GM12801 (cell line): Measurements from ENCODE around the gene CADPS2.

Source experiments
- TF ChIP-seq, protein P1 (sequence below): IDR thresholded peaks from one replicate; pipeline ENCODE4 v1.5.1; 2011; ENCODE audit warnings: control low read depth; ENCODE audit not compliant: insufficient read length; ENCODE audit errors: extremely low read depth

The CADPS2 gene

DNA sequence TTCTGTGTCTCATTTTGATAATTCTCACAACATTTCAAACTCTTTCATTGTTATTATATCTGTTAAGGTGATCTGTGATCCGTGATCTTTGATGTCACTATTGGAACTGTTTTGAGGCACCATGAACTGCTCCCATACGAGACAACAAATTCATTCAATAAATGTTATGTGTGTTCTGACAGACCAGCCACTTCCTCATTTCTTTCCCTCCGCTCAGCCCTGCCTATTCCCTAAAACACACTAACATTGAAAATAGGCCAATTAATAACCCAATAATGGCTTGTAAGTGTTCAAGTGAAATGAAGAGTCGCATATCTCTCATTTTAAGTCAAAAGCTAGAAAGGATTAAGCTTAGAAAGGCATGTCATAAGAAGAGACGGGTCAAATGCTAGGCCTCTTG, 232.6 kb downstream of the CADPS2 start:
- TF ChIP-seq, protein P1, sequence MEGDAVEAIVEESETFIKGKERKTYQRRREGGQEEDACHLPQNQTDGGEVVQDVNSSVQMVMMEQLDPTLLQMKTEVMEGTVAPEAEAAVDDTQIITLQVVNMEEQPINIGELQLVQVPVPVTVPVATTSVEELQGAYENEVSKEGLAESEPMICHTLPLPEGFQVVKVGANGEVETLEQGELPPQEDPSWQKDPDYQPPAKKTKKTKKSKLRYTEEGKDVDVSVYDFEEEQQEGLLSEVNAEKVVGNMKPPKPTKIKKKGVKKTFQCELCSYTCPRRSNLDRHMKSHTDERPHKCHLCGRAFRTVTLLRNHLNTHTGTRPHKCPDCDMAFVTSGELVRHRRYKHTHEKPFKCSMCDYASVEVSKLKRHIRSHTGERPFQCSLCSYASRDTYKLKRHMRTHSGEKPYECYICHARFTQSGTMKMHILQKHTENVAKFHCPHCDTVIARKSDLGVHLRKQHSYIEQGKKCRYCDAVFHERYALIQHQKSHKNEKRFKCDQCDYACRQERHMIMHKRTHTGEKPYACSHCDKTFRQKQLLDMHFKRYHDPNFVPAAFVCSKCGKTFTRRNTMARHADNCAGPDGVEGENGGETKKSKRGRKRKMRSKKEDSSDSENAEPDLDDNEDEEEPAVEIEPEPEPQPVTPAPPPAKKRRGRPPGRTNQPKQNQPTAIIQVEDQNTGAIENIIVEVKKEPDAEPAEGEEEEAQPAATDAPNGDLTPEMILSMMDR, result no peak

DNA sequence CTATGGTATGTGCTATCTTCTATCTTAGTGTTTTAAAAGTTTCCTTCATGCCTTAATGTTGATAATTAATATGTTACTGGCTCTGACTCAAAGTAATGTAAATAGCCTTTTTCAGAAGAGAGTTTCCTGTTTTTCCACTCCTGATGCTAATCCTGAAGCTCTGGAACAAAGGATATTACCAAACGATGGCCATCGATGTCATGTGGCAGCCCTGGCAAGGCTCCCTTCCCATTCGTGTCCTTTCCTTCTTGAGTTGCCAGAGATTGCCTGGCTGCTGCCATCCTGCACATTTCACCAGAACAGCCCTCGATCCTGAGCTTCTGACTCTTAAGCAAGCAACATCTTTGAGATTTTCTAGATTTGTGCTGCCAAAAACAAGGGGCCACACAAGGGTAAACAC, 233.4 kb downstream of the CADPS2 start:
- TF ChIP-seq, protein P1, result no peak

DNA sequence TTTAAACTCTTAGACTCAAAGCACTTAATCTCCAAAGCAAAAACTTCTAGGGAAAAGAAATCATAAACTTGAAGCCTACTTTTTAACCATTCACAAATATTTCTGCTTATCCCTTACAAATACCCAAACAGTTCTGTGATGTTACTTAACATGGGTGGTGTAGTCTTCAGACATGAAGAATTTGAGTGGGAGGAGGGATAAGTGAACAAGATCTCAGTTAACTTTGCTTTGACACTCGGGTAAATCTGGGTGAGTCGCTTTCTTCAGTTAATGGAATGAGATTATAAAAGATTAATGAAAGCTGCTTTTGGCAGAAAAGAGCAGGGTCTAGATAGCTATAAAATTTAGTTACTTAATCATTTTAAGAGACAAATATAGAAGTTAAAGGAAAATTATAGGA, 234.8 kb downstream of the CADPS2 start:
- TF ChIP-seq, protein P1, result no peak

DNA sequence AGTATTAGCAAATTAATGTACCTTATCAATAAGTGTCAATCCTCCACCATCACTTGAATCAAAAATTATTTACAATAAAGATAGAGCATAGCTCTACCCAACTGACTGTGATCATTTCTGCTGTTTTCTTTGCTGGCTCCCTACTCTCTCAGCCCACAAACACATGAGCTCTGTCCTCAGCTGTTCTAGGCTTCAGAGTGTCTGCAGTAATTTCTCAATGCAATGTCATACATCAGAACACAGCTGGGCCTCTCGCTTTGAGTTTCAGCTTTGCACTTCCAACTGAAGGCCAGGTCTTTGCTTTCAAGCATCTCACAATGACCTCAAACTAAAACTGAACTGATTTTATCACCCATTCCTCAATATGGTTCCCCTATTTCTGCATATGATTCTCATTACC, 243.0 kb downstream of the CADPS2 start:
- TF ChIP-seq, protein P1, result no peak

DNA sequence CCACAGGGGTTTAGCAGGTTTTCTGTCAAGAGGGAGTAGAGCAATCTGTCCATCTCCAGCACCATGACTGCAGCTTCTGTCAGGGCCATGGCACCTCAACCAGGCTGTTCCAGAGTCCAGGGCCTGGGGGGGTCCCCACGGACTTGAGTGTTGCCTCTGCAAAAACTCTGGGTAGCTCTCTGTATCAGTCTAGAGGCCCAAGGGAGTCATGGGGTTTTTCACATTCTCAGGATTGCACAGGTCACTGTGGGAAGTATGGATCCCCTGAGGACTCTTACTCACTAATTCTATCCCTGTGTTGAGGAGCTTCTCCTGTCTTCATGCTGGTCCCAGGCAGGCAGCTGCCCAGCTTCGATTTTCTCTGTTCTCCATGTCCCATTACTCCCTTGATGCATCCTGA, 247.8 kb downstream of the CADPS2 start:
- TF ChIP-seq, protein P1, result no peak

DNA sequence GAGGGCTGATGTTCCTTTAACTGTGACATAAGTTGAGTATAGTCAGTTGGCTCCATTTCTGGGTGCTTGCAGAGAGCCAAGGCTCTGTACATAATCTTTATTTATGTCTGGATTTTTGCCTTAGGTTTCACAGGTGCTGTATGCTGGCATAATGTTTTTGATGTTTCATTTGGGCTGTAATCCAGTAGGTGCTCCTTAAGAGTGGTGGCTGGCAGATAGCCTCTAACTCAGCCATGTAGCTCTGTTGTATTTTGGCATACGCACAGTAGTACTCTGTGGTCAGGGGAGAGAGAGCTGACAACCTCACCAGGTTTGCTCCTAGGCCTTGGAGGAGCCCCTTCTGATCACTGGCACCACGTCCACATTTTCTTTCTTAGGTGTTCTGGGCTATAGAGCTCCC, 248.5 kb downstream of the CADPS2 start:
- TF ChIP-seq, protein P1, result no peak

DNA sequence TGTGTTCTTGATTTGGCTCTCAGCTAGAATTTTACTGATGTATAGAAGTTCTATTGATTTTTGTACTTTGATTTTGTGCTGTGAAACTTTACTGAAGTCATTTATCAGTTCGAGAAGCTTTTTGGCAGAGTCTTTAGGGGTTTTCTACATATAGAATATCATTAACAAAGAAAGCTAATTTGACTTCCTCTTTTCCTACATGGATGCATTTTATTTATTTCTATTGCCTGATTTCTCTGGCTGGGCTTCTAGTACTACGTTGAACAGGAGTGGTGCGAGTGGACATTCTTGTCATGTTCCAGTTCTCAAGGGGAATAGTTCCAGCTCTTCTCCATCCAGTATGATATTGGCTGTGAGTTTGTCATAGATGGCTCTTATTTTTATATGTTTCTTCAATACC, 252.8 kb downstream of the CADPS2 start:
- TF ChIP-seq, protein P1, result no peak

DNA sequence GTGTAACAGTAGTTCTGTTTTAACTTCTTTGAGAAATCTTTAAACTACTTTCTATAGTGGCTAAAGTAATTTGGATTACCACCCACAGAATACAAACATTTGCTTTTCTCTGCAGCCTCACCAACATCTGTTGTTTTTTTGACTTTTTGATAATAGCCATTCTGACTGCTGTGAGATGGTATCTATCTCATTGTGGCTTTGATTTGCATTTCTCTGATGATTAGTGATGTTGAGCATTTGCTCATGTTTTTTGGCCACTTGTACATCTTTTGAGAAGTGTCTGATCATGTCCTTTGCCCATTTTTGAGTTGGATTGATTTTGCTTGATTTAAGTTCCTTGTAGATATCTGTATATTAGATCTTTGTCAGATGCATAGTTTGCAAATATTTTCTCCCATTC, 254.0 kb downstream of the CADPS2 start:
- TF ChIP-seq, protein P1, result no peak
